Endothelial cell of hepatic sinusoid (primary cell): ENCODE results near the gene EXD3.

Experiments
- in situ Hi-C: cut with HindIII; loops from 2 replicates; pipeline ENCODE4 v1.10.0; 2017; ENCODE audit warnings: low sequenced_read_pairs

EXD3 gene

DNA sequence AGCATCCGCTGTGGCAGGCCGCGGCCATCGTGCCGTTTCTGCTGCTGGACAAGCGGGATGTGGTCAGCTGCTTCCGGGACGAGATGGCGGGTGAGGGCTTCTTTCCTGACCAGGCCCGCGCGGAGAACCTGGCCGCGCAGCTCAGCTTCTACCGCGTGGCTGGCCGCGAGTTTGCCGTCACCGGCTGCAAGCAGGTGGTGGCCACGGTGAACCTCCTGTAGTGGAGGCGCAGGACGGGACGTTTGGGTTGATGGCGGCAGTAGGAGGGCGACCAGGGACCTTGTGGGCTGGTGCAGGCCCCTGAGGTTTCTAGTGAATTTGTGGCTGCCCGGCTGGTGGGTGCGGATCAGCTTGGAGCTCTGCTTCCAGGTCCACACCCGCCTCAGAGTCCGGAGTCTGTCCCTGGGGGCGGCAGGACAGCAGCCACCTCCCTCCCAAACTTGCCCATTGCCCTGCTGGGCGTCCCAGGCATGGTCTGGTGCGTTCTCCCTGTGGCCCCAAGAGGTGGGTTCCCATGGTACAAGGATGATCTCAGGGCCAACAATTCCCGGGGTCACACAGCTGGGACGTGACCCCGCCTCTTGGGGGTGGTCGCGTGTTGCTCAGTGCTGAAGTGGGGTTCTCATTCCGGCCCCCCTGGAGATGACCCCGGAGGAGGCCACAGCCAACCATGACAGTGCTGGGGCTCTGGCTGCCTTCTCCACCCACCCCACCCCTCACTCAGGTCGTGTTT is 143.1 kb downstream of the EXD3 start:
- in situ Hi-C loops = loop anchor here (5.0 kb wide), 1 partner anchor 137 kb away; no protein-coding TSS in a partner anchor

DNA sequence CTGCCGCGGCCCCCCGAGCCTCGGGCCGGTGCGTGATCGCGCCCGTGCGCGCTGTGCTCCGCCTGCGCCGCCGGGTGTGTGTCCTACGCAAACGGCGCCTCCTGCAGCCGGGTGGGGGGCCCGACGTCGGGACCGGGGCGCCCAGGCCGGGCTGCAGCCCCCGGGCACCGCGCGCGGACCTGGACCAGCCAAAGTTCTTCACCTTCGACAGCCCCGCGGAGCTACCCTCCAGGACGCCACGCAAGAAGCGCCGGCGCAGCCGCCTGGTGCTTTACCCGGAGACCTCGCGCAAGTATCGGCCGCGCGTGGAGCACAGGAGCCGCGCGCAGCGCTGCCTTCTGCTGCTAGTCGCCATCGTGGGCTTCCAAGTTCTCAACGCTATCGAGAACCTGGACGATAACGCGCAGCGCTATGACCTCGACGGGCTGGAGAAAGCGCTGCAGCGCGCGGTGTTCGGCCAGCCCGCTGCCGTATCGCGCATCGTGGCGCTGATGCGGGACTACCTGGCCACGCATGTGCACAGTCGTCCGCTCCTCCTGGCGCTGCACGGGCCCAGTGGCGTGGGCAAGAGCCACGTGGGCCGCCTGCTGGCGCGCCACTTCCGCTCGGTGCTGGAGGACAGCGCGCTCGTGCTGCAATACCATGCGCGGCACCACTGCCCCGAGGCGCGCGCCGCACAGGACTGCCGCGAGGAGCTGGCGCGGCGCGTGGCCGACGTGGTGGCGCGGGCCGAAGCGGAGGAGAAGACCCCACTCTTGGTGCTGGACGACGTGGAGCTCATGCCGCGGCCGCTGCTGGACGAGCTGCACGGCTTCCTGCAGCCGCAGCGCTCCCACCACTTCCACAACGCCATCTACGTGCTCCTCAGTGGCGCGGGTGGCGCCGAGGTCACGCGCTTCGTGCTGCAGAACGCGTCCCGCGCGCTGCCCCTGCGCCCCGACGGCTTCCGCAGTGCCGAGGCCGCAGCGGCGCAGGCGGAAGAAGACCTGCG is 143.9 kb downstream of the EXD3 start:
- in situ Hi-C loops = no loop called here

DNA sequence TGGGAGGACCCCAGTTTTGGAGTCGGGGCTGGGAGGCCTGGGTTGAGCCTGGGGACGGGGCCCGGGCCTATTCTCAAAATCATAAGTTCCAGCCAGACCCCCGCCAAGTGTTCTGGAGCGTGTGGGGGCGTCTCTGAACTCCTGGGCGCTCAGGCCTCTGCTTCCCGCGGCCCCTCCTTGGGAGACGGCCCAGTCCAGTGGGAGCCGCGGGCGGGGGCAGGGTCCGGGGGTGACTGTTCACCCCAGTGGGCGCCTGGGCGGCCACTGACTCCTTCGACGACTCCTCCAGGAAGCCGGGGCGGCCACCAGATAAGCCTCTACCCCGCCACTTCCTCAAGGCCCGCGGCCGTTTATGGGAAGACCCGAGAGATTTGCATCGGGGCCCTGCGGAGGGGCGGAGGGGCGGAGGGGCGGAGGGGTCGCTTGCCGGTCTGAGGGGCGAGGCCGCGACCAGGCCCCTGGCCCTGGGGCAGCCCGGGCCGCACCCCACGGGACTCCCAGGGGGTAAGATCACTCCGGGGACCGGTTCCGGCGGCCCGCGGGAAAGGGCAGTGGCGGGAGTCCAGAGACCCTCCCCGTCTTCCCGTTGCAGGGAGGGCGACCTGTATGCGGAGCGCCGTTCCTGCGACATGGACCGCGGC is 144.8 kb downstream of the EXD3 start:
- in situ Hi-C loops = no loop called here

DNA sequence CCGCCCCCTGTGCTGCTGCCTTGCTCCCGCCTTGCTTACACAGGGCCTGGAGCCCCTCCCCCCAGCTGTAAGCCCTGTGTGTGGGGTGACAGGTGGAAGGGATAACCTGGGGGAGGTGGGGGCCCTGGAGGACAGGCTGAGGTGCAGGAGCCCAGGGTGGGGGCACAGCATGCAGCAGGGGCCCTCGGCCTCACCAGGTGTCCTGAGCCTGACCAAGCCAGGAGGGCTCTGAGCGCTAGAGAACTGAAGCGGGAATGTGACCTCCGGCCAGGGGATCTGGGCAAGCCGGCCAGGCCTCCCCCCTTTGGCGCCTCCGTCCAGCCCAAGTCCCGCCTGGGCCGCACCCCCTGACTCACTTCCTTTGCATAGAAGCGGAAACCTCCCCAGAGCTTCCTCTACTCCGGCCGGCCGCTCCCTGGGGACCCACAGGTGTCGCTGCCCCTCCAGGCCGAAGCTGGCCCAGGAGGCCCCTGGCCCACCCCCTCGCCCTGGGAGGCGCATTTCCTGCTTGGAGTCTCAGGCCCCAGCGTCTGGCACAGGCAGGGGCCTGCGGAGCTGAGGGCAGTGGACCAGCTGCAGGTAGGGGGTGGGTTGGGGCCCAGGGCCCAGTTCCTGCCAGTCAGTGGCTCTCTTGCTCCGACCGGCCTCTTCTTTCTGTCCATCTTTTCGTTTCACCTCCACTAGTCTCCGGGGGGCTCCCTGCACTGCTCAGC is 145.5 kb downstream of the EXD3 start, which contains the start of gene TOR4A:
TSS of gene TOR4A (plus strand) at position 398 of the 713 bp plus-strand sequence. CDS start 964 bp downstream, outside the sequence.
- in situ Hi-C loops = no loop called here

DNA sequence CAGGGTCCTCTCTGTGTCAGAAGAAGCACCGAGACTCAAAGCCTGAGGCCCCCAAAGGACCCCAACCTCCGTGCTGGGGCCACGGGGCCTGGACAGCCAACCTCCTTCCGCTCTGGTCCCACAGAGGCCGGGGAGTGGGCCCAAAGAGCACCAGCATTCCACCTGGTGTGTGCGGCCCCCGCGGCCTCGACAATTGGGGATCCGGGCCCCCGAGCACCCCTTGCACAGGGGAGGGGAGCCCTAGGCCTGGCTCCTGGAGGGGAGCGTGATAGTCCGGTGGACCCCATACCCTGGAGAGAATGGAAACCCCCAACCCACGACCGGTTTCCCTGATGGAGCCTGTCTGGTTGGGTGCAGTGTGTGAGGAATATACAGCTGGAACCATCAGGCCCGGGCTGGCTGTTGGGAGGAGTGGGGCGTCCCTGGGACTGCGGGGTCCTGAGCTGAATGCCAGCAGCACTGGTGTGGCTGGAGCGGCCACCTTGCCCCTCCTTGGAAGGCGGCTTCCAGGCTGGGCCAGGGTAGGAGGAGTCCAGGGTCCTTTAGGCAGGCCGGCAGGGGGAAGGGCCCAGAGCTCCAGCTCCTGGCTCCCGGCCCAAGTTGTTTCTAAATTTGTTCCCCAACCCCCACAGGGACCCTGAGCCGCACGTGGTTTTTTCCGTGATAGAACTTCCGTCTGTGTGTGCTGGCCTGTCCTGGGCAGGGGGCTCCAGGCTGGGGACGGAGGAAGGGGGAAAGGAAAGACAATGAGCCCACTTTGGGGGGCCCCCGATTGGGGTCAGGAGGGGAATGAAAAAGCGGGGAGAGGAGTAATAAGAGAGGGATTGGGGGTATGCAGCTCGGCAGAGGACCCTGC is 146.3 kb downstream of the EXD3 start:
- in situ Hi-C loops = no loop called here

DNA sequence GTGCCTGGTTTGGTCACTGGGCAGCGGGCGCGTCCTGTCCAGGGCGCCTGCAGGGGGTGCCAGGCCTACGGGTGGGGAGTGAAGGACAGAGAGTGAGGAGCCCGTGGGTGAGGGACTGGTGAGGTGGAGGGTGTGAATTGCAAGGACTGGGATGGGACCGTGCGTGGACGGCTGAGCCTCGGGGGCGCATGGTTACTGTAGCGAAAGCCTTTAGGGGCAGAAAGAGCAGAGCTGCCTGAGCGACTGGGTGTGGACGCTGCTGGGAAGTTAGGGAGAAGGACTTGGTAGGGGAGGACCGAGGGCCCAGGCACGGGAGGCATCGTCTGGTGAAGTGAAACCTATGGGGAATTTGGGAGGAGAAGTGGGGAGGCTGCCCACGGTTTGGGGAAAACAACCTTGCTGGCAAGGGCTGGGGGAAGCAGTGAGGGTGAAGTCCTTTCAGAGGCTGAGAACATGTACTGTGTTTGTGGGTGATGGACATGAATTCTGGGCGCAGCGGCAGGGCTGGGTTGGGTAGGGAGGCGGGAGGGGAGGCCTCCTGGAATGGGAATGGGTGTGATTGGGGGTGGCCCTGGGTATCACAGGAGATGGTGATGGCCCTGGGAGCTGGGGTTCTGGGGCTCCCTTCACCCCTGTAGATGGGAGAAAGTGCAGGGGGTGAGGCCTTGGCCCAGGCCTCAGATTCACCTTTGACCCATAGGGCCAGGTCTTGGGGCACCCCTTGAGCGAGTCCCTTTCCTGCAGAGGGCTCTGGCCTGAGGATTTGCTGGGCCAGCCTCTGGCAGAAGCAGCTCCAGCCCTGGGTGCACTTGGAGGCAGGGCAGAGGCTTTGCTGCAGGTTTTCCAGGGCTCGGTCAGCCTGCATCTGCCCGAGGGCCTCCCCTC is 147.1 kb downstream of the EXD3 start:
- in situ Hi-C loops = no loop called here

DNA sequence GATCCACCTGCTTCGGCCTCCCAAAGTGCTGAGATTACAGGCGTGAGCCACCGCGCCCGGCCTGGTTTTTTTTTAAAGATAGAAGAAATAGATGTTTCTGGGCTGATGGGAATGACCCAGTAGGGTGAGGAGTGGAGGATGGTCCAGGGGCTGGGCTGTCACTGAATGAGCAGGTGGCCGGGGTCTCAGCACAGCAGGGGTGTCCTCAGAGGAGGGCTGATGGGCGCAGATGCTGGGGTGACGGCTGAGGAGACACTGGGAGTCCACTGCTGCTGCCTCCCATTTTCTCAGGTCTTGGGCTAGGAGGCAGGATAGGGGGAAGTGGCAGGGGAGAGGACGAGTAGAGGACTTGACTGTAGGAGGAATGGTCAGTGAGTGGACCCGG is 147.8 kb downstream of the EXD3 start:
- in situ Hi-C loops = no loop called here

DNA sequence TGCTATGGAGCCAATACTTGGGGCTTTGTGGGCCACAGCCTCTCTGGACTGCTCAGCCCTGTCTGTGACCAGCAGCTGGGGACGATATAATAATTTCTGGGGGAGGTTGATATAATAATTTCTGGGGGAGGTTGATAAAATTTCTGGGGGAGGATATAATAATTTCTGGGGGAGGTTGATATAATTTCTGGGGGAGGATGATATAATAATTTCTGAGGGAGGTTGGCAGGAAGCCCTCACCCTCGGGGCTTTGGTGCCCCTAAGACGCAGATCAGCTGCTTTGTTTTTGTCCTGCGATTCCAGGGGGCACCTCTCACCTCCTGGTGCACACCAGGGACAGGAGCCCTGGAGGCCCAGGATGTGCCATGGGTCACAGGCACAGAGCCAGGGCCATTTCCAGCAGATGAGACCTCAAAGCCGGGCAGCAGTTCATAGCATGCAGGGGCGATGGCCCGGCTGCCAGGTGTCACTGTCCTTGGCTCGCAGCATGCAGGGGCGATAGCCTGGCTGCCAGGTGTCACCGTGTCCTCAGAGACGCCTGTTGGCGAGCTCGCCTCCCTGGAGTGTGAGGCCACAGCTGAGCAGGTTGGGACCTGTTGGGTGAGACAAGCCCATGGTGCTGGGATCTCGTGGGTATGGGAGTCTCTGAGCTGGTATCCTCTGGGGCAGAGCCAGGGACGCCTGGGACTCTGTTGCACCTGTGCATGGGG is 149.2 kb downstream of the EXD3 start:
- in situ Hi-C loops = no loop called here

DNA sequence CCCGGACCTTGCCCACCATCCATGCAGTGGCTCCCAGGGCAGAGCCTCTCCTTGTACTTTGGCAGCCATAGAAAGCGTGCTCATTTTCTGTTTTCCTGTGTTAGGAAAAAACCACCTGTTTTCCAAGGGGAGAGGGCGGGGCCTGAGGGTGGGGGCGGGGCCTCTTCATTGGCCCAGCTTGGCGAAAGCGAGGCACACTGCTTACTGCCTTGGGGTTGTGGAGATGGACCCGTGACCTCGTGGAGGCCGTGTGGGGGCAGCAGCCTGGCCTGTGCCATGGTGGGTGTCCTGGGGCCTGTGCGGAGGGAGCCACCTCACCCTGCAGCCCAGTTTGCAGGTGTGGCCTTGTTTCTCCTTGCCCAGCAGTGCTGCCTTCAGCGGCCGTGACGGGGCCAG is 149.9 kb downstream of the EXD3 start:
- in situ Hi-C loops = no loop called here

DNA sequence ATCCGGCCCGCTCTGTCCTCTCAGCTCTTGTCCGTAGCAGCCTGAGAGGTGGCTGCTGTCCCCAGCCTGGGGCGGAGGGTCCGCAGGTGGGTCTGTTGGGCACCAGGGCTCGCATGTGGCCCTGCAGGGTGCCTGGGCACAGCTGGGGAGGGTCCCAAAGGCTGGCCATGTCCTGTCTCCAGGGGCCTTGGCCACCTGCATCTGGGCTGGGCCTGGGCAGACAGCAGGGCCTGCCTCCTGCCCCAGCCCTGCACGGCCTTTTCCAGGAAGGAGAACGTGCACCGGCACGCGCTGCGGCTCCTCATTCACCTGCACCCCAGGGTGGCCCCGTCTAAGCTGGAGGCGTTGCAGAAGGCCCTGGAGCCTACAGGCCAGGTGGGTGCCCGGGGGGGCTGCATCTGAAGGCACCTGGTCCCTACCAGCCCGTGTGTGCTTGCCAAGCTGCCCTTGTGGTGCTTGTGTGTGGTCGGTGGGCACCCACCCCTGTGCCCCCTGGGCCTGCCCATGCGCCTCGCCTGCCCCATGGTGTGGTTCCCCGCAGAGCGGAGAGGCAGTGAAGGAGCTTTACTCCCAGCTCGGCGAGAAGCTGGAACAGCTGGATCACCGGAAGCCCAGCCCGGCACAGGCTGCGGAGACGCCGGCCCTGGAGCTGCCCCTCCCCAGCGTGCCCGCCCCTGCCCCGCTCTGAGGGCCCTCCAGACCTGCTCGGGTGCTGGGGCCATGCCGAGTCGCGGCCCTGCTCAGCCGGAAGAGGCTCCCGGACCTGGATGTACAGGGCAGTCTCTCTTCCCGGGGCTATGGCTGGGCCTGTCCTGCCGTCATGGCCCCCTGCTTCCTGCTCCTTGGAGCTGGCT is 150.5 kb downstream of the EXD3 start:
- in situ Hi-C loops = no loop called here

DNA sequence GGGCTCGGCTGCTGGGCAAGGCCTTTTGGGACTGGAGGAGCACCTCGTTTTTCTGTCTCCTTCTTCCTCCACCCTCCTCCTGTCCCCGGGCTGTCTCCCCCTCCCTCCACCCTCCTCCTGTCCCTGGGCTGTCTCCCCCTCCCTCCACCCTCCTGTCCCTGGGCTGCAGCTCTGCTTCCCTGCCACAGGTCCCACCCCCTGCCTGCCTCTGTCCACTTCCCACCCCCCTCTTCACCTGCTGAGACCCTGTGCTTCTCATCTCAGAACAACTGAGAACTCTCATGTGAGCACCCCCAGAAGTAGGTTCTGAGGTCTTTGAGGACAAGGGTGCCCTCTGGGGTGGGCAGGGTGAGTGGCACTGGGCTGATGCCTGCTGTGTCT is 151.3 kb downstream of the EXD3 start:
- in situ Hi-C loops = no loop called here

DNA sequence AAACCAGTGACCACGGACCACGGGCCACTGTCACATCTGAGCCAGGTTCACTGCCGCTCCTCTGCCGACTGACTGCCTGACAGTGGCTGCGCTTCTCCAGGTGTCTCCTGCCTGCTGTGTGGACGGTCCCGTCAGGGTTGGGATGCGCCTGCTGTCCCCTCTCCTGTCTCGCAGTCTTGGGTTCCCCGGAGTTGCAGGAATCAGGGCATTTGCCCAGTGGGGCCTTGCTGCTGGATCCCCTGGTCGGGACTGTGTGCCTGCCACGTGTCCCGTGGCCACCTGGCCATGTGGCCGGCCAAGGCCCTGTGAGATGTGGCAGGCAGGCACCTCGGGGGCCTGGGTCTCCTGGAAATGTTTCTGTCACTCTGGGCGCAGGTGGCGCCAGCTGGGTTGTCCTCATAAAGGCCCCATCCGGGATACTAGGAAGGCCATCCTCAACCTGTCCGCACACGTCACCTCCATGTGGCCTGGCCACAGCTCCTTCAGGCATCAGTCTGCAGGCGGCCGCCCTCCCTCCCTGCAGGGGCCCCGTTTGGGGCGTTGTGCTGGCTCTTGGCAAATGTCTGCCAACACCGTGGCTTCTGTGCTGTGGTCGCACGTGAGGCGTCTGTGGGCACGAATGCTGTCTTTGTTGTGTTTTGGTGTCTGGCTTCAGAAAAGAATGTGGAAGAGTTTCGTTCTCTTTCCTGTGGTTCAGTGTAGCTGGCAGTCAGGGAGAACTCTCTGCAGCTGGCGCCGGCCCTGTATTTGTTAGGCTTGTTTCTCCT is 151.8 kb downstream of the EXD3 start:
- in situ Hi-C loops = no loop called here

DNA sequence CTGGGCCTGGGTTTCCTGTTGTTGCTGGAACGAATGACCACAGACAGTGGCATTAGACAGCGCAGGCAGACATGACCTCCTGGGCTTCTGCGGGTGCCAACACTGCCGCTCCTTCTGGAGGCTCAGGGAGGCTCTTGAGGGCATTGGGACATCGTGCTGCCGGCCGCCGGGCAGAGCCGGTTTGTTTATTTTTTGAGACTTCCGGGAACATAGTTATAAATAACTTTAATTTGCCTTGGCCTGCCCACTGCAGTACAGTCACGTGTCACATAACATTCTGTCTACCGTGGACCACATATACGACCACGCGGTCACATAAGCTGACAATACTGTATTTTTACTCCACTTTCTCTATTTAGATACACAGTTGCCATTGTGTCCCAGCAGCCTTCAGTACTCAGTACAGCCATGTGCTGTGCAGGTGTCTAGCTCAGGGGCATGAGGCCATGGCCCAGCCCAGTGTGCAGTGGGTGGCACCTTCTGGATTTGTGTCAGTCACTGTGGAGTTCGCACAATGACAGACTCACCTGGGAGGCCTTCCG is 153.7 kb downstream of the EXD3 start:
- in situ Hi-C loops = loop anchor here (5.0 kb wide), 1 partner anchor 97 kb away; the partner anchor contains the start of genes LRRC26 and TMEM210

DNA sequence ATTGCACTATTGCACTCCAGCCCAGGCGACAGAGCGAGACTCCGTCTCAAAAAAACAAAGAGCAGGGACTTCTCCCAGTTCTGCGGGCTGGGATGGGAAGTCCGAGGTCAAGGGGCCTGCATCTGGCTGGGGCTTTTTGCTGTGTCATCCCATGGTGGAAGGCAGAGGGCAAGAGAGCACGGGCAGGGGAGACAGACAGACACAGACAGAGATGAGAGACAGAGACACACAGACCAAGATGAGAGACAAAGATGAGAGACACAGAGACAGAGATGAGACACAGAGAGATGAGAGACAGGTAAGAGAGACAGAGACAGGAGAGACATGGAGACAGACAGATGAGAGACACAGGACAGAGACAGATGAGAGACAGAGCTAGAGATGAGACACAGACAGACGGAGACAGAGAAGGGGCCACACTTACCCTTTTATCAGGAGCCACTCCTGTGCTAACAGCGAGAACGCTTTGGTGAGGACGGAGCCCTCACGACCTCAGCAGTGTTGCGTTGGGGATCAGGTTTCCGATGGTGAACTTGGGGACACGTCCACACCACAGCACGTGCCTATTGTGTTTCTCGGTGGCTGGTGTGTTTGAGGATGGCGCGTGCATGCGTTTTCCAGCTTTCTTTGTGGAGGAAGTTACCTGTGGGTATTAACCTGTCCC is 154.3 kb downstream of the EXD3 start:
- in situ Hi-C loops = loop anchor here (5.0 kb wide), 1 partner anchor 96 kb away; the partner anchor contains the start of genes LRRC26 and TMEM210

DNA sequence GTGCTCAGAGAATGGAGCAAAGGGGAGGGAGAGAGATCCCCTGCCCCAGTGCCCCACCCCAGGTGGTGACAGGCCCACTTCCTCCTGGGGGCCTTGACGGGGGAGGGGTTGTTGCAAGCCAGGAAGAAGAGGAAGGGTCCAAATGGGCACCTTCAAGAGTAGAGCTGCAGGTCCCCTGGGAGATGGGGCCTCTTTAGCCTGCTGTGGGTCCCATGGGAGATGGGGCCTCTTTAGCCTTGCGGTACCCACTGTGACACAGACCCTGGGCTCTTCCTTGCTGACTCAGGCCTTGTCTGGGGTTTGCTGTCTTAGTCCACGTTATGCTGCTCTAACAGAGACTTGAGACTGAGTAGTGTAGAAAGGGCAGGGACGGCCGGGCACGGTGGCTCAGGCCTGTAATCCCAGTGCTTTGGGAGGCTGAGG is 155.0 kb downstream of the EXD3 start:
- in situ Hi-C loops = loop anchor here (5.0 kb wide), 1 partner anchor 96 kb away; the partner anchor contains the start of genes LRRC26 and TMEM210
